Cerebellar nuclear complex (tissue), 1 donor: ENCODE measurements around the gene CACFD1.

Experiments used
- DNase-seq, 2 experiments: peaks; one replicate each; lab custom pipeline; 2025; lab: John Stamatoyannopoulos, UW

The CACFD1 gene

GRCh38 chr9:133459476-133460404, at the start of gene CACFD1:
TSS of gene CACFD1 (plus strand) at chr9:133459978. CDS start at chr9:133460067, 89 bp downstream.
- DNase-seq: peak; percentile 90 to 96

DNA sequence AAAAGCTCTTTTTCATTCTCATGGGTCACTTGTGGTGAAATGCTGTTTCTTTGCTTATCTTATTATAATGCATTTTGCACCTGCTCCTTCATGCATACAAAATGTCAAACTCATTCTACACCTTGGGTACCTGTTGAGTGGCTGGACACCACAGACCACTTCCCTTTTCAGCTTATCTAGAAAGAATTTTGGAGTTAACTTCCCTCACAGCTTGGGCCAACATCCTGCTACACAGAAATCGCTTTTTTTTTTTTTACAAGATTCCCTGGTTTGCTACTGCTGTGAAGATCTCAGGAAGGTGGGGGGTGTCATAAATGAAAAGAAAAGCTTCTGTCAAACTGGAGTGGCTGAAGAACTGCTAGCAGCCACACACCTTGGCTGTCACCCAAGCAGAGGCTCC, 44.6 kb upstream of the CACFD1 start:
- DNase-seq: no peak

- peak in 1 of 2 experiments; percentile 21 for DNase-seq
Observed at GRCh38 chr9:133417541-133418461, 42.0 kb upstream of the CACFD1 start, which contains the start of gene REXO4. TSS of gene REXO4 (minus strand) at chr9:133418010. CDS start at chr9:133417844, 166 bp downstream.

DNA sequence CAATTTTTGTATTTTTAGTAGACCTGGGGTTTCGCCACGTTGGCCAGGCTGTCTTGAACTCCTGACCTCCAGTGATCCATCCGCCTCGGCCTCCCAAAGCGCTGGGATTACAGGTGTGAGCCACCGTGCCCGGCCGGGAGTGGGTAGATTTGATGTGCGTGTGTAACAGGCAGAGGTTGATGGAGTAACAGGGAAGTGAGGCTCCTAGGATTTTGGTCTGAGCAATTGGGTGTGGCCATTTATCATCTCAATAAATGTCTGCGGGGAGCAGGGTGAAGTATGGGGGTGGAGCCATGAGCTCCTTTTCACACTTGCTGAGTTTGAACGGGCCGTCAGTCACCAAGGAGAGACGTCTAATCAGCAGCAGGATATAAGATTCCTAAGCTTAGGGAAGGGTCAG, 40.8 kb upstream of the CACFD1 start:
- no peak for DNase-seq

GRCh38 chr9:133420392-133420827, 39.4 kb upstream of the CACFD1 start:
- no peak for DNase-seq

DNA sequence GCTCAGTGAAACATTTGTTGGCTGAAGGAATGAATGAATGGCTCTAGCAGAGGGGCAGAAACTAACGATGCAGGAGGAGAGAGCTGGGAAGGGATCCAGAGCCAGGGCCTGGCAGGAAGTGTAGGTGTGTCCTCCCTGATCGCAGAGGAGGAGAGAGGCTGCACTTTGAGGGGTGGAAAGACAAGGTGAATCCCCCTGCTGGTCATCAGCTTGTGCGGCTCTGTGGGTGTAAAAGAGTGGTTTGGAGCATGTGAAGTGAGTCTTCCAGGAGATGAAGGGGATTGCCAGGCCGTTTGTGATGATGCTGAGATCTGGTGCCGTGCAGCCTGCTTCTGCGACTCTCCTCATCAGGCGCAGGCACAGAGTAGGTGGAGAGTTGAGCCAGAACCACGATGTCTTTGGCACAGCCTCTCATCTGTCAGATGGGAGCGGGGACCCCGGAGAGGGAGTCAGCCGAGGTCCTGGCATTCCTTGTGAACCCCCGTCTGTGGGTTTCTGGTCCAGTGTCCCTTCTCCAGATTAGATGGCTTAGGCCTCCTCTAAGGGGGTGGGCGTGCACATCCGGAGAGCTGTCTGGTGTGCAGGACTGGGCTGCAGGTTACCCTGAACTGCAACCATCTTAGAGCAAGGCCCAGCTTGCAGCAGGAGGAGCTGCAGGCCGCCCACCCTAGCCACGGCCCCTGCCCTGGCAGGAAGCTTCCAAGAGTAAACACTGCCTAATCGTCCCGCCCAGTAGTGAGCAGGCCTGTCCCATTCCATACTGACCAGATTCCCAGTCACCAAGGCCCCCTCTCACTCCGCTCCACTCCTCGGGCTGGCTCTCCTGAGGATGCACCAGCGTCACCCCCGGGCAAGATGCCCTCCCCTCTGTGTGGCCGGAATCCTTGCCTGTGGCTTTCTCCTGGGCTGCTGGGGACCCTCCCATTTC, 37.9 kb upstream of the CACFD1 start, which contains the start of gene ADAMTS13:
TSS of gene ADAMTS13 (plus strand) at position 753 of the 928 bp plus-strand sequence. CDS start at position 830, 77 bp downstream.
- no peak for DNase-seq

- no peak for DNase-seq
Observed at GRCh38 chr9:133423216-133423615, 36.6 kb upstream of the CACFD1 start.

- no peak for DNase-seq
Observed at GRCh38 chr9:133424187-133424586, 35.6 kb upstream of the CACFD1 start.

DNA sequence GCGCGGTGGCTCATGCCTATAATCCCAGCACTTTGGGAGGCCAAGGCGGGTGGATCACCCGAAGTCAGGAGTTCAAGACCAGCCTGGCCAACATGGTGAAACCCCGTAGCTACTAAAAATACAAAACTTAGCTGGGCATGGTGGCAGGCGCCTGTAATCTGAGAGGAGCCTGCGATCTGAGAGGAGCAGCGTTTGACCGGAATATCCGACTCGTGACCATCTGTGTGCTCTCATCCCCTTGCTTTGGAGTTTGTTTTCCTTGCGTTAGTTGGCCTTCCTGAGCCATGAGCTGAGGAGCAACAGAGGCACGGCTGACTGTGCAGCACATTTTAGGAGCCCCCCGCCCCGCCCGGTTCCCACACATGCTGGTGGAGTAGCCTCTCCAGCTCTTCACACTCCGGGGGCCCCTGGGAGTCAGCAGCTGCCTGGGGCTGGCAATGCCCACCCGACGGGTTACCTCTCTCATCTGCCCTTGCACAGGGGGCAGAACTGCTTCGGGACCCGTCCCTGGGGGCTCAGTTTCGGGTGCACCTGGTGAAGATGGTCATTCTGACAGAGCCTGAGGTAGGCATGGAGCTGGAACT, 34.6 kb upstream of the CACFD1 start:
- no peak for DNase-seq

- no peak for DNase-seq
Observed at GRCh38 chr9:133426011-133426410, 33.8 kb upstream of the CACFD1 start.

GRCh38 chr9:133427658-133428348, 32.0 kb upstream of the CACFD1 start:
- DNase-seq: no peak

GRCh38 chr9:133428617-133429101, 31.1 kb upstream of the CACFD1 start:
- DNase-seq: no peak

- no peak for DNase-seq
Observed at GRCh38 chr9:133429214-133429613, 30.6 kb upstream of the CACFD1 start.

- DNase-seq: no peak
Observed at GRCh38 chr9:133429641-133430161, 30.1 kb upstream of the CACFD1 start.

- no peak for DNase-seq
Observed at GRCh38 chr9:133430244-133430643, 29.5 kb upstream of the CACFD1 start.

- no peak for DNase-seq
Observed at GRCh38 chr9:133433351-133433843, 26.4 kb upstream of the CACFD1 start.

DNA sequence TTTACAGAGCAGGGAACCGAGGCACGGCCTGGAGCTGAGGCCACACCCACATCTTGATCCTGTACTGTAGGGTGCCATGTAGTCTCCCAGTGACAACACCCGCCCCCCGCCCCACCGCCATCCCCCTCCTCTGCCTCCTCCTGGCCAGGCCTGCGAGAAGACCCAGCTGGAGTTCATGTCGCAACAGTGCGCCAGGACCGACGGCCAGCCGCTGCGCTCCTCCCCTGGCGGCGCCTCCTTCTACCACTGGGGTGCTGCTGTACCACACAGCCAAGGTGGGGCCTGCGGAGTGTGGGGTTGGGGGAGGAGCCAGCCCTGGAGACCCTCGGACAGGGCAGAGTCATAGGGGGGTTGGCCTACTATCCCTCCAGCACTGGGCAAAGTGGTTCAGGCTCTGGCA, 23.1 kb upstream of the CACFD1 start:
- no peak for DNase-seq

DNA sequence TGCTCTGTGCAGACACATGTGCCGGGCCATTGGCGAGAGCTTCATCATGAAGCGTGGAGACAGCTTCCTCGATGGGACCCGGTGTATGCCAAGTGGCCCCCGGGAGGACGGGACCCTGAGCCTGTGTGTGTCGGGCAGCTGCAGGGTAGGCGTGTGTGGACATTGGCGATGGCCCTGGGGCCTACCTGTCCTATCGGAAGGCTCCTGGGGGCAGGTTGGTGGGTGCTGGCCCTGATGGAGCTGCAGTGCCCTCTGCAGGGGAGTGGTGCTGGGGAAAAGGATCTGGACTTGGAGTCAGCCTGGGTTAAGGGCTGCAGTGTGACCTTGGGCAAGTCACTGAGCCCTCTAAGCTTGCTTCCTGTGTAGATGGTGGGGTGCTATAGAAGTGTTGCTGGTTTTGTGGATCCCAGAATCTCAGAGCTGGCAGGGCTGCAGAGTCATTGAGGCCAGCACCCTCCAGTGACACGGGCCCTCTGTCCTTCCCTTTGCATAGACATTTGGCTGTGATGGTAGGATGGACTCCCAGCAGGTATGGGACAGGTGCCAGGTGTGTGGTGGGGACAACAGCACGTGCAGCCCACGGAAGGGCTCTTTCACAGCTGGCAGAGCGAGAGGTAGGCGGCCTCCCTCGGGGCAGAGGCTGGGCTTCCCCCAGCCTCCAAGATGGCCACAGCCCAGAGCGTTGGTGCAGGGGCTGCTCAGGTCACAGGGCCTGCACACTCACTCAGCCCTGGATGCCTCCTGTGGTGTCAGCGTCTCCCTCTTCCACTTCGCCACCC, 21.8 kb upstream of the CACFD1 start:
- DNase-seq: no peak

- DNase-seq: no peak
Observed at GRCh38 chr9:133439337-133439736, 20.4 kb upstream of the CACFD1 start.
